ENCODE measurements around the gene RASA3.
A peak's percentile ranks its signal among the peaks of the same experiment; 100 is the strongest.
"Not testable (repeated sequence)": the region's sequence is repeated elsewhere in the genome, so short reads cannot be mapped to it uniquely, and the experiment has no call there.

The RASA3 gene

DNA sequence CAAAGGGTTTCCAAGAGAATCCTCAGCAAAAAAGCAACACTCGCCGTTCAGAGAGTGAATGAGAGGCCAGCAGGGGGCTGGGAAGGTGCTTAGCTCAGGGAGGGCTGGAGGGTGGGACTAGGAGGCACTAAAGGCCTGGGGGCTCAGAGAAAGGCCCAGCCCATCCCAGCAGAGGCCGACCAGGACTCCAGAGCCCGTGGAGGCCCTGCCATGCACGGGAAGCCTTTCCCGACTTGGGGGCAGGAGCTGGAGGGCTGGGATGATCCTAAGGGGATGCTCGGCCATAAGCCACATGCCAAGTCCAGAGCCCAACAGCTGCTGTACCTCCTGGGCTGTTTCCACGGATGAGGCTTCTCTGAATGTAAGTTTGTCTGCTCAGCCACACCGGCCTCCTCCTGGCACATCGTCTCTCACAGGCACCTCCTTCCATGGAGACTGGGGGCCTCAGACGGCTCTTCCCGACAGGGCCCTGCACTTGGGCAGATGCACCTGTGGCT is 19.5 kb downstream of the RASA3 start:
- DNase-seq, result no peak
- H3K9ac ChIP-seq (ENCODE audit: low read length), result no peak overlapping the region
- H3K4me3 ChIP-seq (ENCODE audit: low read length), result no peak overlapping the region
- H3K79me2 ChIP-seq (ENCODE audit: low read length), result peaks cover 85% of the 10 kb centered on the region
- peaks cover 3% of the 10 kb centered on the region; the same call in 1 of the 2 replicates for H3K36me3 ChIP-seq (replicated peaks; ENCODE audit: insufficient read depth, low read length)
- peaks cover 25% of the 10 kb centered on the region for H3F3A ChIP-seq (ENCODE audit: insufficient read depth, low read length)
- TF ChIP-seq EZH2phosphoT487 (IDR thresholded peaks at IDR 0.05; ENCODE audit: low read length) (no peak), EZH2 (optimal IDR thresholded peaks at IDR 0.05; ENCODE audit: low read depth, low read length) (no peak), CTCF (IDR thresholded peaks at IDR 0.05; ENCODE audit: low read length) (no peak)
- H3K4me2 ChIP-seq (ENCODE audit: low read depth, low read length), result no peak overlapping the region
- no peaks in the 10 kb centered on the region for H4K20me1 ChIP-seq (ENCODE audit: insufficient read depth, low read length)
- H3K4me1 ChIP-seq (ENCODE audit: low read length), result peaks cover 34% of the 10 kb centered on the region
- no peaks in the 10 kb centered on the region for H3K27me3 ChIP-seq (replicated peaks; ENCODE audit: insufficient read depth, low read length)
- H3K27ac ChIP-seq (ENCODE audit: low read length), result no peak overlapping the region
- H3K9me3 ChIP-seq (replicated peaks; ENCODE audit: insufficient read depth, low read length), result no peaks in the 10 kb centered on the region
- no peak overlapping the region for H2AFZ ChIP-seq (ENCODE audit: low read length)
- no peaks in the 10 kb centered on the region for H3K9me2 ChIP-seq (replicated peaks; ENCODE audit: insufficient read depth, low read length)

GRCh38 chr13:114112231-114112825 is 20.1 kb downstream of the RASA3 start:
- Histone ChIP-seq H3F3A (ENCODE audit: insufficient read depth, low read length) (peaks cover 23% of the 10 kb centered on the region), H3K9me2 (replicated peaks; ENCODE audit: insufficient read depth, low read length) (no peaks in the 10 kb centered on the region), H3K4me1 (ENCODE audit: low read length) (peaks cover 34% of the 10 kb centered on the region), H3K4me3 (ENCODE audit: low read length) (no peak overlapping the region), H3K36me3 (replicated peaks; ENCODE audit: insufficient read depth, low read length) (peaks cover 3% of the 10 kb centered on the region; the same call in 1 of the 2 replicates), H3K27ac (ENCODE audit: low read length) (peak overlapping the region; percentile 67; the same call in 1 of the 2 replicates), H3K79me2 (ENCODE audit: low read length) (peaks cover 85% of the 10 kb centered on the region), H3K27me3 (replicated peaks; ENCODE audit: insufficient read depth, low read length) (no peaks in the 10 kb centered on the region), H3K9ac (ENCODE audit: low read length) (no peak overlapping the region), H4K20me1 (ENCODE audit: insufficient read depth, low read length) (no peaks in the 10 kb centered on the region), H2AFZ (ENCODE audit: low read length) (no peak overlapping the region), H3K4me2 (ENCODE audit: low read depth, low read length) (peak overlapping the region; percentile 41; the same call in 1 of the 2 replicates), H3K9me3 (replicated peaks; ENCODE audit: insufficient read depth, low read length) (no peaks in the 10 kb centered on the region)
- no peak for DNase-seq
- TF ChIP-seq EZH2phosphoT487 (IDR thresholded peaks at IDR 0.05; ENCODE audit: low read length) (no peak), EZH2 (optimal IDR thresholded peaks at IDR 0.05; ENCODE audit: low read depth, low read length) (no peak), CTCF (IDR thresholded peaks at IDR 0.05; ENCODE audit: low read length) (no peak)

GRCh38 chr13:114111577-114111976 is 20.8 kb downstream of the RASA3 start:
- no peaks in the 10 kb centered on the region for H3K9me3 ChIP-seq (replicated peaks; ENCODE audit: insufficient read depth, low read length)
- H3K9ac ChIP-seq (ENCODE audit: low read length), result peak overlapping the region; percentile 35; the same call in 1 of the 2 replicates
- H3K4me3 ChIP-seq (ENCODE audit: low read length), result no peak overlapping the region
- peaks cover 34% of the 10 kb centered on the region for H3K4me1 ChIP-seq (ENCODE audit: low read length)
- H3K36me3 ChIP-seq (replicated peaks; ENCODE audit: insufficient read depth, low read length), result peaks cover 3% of the 10 kb centered on the region; the same call in 1 of the 2 replicates
- H2AFZ ChIP-seq (ENCODE audit: low read length), result no peak overlapping the region
- H3K27ac ChIP-seq (ENCODE audit: low read length), result peak overlapping the region; percentile 67
- H3K4me2 ChIP-seq (ENCODE audit: low read depth, low read length), result peak overlapping the region; percentile 41; the same call in 1 of the 2 replicates
- DNase-seq, result no peak
- no peaks in the 10 kb centered on the region for H3K9me2 ChIP-seq (replicated peaks; ENCODE audit: insufficient read depth, low read length)
- peaks cover 23% of the 10 kb centered on the region for H3F3A ChIP-seq (ENCODE audit: insufficient read depth, low read length)
- no peak for TF ChIP-seq EZH2 (optimal IDR thresholded peaks at IDR 0.05; ENCODE audit: low read depth, low read length)
- no peak for TF ChIP-seq EZH2phosphoT487 (IDR thresholded peaks at IDR 0.05; ENCODE audit: low read length)
- TF ChIP-seq CTCF (IDR thresholded peaks at IDR 0.05; ENCODE audit: low read length), result no peak
- H3K79me2 ChIP-seq (ENCODE audit: low read length), result peaks cover 86% of the 10 kb centered on the region
- H4K20me1 ChIP-seq (ENCODE audit: insufficient read depth, low read length), result no peaks in the 10 kb centered on the region
- no peaks in the 10 kb centered on the region for H3K27me3 ChIP-seq (replicated peaks; ENCODE audit: insufficient read depth, low read length)

DNA sequence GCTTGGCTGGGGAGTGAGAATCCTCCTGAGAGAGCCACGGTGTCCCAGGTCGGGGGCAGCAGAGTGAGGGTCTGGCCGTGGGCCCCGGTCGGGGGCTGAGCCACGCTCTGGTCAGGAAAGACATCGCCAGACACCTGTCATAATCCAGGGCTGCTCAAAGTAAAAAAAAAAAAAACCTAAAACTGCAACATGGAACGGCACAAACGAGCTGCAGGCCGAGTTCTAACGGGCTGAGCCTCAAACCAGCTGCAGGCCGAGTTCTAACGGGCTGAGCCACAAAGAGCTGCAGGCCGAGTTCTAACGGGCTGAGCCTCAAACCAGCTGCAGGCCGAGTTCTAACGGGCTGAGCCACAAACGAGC is 21.6 kb downstream of the RASA3 start:
- peak overlapping the region; percentile 90 for H3K27ac ChIP-seq (ENCODE audit: low read length)
- peaks cover 86% of the 10 kb centered on the region for H3K79me2 ChIP-seq (ENCODE audit: low read length)
- H3K27me3 ChIP-seq (replicated peaks; ENCODE audit: insufficient read depth, low read length); H2AFZ ChIP-seq (ENCODE audit: low read length); H3K36me3 ChIP-seq (replicated peaks; ENCODE audit: insufficient read depth, low read length); H4K20me1 ChIP-seq (ENCODE audit: insufficient read depth, low read length); H3K9me2 ChIP-seq (replicated peaks; ENCODE audit: insufficient read depth, low read length); H3K9me3 ChIP-seq (replicated peaks; ENCODE audit: insufficient read depth, low read length); DNase-seq: not testable (repeated sequence)
- H3K4me3 ChIP-seq (ENCODE audit: low read length), result peak overlapping the region; percentile 27; the same call in 1 of the 2 replicates
- peaks cover 23% of the 10 kb centered on the region for H3F3A ChIP-seq (ENCODE audit: insufficient read depth, low read length)
- peak overlapping the region; percentile 52 for H3K4me2 ChIP-seq (ENCODE audit: low read depth, low read length)
- peak overlapping the region; percentile 72 for H3K9ac ChIP-seq (ENCODE audit: low read length)
- H3K4me1 ChIP-seq (ENCODE audit: low read length), result peaks cover 34% of the 10 kb centered on the region

All from MM.1S (cell line).